NAMALWA (cell line): ENCODE data around the gene AJM1.
"Not testable (repeated sequence)": the region's sequence is repeated elsewhere in the genome, so short reads cannot be mapped to it uniquely, and the experiment has no call there.

Experiments used
- DNase-seq: peaks from one replicate; pipeline ENCODE4 v3.0.0-alpha.2; 2015; ENCODE audit warnings: low spot score

The AJM1 gene

DNA sequence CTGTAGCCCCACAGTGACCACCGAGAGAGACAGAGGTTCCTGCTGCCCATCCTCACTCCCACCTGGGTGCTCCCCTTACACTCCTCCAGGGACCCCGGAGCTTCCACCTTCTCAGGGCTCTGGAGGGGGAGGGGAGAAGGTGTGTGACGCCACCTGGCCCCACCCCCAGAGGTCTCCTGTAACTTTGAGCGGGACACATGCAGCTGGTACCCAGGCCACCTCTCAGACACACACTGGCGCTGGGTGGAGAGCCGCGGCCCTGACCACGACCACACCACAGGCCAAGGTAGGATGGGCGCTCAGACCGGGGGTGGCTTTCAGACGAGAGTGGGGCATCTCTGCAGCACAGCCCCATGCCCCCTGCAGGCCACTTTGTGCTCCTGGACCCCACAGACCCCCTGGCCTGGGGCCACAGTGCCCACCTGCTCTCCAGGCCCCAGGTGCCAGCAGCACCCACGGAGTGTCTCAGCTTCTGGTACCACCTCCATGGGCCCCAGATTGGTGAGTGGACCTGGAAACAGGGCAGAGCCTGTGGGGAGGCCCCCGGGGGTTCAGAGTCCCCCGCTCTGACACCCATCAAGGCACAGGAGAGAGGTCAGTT is 14.4 kb downstream of the AJM1 start:
- DNase-seq = no peak

DNA sequence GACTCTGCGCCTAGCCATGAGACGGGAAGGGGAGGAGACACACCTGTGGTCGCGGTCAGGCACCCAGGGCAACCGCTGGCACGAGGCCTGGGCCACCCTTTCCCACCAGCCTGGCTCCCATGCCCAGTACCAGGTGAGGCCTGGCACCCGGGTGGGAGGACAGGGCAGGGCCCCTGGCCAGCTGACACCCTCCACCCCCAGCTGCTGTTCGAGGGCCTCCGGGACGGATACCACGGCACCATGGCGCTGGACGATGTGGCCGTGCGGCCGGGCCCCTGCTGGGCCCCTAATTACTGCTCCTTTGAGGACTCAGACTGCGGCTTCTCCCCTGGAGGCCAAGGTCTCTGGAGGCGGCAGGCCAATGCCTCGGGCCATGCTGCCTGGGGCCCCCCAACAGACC is 14.9 kb downstream of the AJM1 start:
- DNase-seq = no peak

DNA sequence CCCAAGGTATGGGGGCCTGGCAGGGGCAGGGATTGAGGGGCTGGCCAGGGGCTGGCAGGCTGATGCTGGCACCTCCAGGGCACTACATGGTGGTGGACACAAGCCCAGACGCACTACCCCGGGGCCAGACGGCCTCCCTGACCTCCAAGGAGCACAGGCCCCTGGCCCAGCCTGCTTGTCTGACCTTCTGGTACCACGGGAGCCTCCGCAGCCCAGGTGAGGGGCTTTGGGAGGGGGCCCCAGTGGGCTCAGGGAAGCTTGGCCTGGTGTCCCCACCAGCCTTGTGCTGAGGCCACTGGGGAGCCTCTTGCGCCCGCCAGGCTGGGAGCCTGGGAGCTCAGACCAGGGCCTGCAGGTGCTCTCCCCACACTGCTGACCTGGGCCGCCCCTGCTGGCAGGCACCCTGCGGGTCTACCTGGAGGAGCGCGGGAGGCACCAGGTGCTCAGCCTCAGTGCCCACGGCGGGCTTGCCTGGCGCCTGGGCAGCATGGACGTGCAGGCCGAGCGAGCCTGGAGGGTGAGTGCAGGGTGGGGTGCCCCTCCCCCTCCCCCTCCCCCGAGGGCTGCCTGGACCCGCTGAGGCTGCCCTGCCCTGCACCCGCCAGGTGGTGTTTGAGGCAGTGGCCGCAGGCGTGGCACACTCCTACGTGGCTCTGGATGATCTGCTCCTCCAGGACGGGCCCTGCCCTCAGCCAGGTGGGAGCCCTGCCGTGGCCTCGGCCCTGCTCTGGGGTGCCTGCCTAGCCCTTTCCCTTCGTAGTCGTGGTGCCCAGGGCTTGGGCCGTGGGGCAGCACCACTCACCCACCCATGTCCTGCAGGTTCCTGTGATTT is 15.5 kb downstream of the AJM1 start:
- no peak for DNase-seq

DNA sequence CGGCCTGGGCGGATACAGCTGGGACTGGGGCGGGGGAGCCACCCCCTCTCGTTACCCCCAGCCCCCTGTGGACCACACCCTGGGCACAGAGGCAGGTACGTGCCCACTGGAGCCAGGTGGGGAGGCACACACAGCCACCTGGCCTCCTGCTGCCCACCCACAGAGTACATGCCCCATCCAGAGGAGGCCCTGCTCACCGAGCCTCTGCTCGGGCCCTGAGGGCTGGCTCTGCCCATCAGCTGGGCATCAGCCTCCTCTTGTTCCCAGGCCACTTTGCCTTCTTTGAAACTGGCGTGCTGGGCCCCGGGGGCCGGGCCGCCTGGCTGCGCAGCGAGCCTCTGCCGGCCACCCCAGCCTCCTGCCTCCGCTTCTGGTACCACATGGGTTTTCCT is 16.2 kb downstream of the AJM1 start:
- DNase-seq = no peak

DNA sequence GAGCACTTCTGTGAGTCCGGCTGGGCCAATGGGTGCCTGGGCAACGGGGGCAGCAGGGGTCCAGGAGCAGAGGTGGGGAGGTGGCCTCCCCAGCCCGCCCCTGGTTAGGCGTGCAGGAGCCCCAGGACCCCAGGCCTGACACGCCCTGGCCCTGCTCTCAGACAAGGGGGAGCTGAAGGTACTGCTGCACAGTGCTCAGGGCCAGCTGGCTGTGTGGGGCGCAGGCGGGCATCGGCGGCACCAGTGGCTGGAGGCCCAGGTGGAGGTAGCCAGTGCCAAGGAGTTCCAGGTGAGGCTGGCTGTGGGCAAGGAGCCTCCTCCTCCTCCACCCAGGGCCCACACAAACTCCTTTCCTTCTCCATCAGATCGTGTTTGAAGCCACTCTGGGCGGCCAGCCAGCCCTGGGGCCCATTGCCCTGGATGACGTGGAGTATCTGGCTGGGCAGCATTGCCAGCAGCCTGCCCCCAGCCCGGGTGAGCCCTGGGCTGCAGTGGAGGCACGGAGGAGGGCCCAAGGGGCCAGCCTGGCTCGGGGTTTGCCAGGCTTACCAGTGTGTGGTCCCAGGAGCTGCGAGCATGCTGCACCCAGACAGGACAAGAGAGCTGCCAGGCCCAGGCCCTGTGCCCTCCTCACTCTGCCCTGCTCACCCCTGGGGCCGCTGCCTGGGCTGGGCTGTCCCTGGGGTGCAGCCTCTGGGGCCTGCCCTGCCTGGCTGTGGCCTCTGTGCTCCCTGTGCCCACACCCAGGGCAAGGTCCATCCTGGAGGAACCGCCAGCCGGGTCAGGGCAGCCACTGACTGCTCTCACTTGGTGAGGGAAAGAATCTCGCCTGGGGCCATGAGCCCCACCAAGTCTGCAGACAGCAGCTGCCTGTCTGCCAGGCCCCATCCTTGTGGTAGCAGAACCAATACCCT is 16.8 kb downstream of the AJM1 start:
- no peak for DNase-seq

DNA sequence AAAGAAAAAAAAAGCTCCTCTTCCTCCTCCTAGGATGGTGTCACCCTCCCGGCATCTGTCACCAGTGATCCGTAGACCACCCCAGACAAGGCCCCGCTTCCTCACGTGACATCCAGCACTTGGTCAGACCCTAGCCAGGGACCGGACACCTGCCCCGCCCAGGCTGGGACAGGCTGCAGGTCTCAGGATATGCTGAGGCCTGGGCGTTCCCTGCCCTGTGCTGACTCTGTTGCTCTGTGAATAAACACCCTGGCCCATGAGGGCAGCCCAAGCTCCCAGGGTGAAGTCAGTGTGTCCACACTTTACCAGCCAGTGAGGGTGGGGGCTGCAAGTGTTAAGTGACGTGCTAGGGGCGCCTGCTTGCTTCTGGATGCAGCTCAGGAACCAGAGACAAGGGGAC is 18.3 kb downstream of the AJM1 start:
- DNase-seq = no peak

DNA sequence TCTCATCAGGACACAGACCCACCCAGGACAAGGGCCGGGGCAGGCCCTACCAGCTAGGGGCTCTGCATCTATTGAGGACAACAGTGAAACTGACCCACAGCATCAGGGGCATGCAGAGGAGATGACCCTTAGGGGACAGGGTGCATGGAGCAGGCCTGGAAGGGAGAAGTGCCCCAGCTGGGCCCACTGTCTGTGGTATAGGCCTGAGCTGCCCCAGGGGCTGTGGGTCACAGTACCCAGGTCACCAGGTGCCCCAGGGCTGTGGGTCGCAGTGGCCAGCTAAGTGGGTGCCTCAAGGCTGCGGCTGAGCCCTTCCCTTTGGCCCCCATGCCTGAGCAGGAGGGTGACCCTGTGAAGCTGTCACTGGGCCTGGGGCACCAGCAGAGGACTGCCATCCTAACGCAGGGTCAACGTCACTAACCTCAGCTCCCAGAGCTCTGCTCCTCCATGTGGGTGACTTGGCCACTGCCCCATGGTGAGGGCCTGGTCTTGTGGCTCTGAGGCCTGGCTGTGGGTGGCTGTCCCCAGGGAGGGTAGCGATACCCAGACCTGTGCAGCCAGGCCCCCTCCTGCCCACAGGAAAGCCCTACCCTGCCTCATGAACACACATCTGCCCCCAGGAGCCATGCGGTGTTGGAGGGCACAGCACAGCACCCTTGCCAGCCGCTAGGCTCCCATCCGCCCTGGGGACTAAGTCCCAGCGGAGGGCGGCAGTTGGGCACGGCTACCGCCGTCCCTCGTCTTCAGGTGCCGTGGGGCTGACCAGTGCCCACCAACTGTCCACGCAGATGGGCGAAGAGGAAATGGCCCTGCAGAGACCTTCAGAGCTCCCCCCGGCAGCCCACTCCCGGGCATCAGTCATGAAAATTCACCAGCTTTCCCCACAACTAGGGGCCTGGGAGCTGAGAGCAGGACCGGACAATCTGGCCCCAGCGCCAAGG is 18.9 kb downstream of the AJM1 start:
- DNase-seq = no peak

DNA sequence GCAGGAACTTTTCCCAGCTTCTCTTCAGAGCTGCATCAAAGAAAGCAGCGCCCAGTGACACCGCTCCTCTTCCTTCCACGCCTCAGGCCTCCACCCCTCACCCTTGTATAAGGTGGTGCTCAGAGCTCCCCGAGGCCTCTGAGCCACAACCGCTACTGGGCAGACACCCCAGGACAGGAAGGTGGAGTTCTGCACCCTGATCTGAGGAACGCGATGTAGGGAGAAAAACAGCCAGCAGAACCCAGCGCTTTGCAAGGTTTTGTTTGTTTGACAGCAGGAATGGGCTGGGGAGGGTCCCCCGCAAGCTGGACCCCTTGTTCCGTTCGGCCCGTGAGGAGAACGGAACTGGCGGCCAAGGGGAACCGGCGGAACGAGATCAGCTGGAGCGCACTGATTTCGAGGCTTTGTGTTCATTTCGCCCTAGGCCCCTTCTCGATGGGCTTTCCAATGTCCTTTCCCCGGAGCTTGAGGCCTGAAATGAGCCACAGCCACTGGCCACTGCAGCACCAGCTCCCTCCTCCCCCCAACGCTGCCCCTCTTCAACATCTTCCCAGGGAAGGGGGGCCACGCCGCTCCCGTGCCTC is 19.7 kb downstream of the AJM1 start:
- DNase-seq = no peak

DNA sequence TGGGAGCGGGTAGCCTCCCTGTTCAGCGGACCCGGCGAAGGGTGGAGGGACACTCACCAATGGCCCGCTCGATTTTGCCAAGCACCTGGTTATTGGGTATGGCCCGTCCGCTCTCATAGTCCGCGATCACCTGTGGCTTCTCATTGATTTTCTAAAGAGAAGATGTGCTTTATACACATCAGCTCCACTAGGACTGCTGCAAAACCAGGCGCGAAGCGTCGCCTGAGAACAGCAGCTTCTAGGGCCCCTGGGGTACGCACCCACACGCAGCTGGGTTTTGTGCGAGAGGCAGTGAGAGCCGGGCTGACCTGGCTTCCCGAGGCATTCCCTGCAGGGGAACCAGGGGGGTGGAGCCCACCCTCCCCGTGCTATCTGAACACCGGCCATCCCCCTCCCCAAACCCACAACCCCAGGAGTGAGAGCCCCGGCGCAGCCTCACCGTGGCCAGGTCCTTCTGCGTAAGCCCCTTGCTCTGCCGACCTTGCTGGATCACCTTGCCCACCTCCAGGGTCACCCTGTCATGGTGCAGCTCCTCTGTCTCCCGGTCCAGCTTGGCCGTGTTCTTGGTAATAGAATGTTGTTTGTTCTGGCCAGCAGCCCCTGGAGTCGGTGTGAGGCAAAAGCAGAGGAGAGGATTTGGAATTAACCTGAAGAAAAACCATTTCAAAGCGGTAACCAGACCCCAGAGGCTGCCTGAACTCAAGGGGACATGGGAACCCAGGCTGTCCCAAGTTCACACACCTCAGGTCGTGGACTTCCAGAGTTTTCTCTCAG is 20.8 kb downstream of the AJM1 start:
- DNase-seq = no peak

DNA sequence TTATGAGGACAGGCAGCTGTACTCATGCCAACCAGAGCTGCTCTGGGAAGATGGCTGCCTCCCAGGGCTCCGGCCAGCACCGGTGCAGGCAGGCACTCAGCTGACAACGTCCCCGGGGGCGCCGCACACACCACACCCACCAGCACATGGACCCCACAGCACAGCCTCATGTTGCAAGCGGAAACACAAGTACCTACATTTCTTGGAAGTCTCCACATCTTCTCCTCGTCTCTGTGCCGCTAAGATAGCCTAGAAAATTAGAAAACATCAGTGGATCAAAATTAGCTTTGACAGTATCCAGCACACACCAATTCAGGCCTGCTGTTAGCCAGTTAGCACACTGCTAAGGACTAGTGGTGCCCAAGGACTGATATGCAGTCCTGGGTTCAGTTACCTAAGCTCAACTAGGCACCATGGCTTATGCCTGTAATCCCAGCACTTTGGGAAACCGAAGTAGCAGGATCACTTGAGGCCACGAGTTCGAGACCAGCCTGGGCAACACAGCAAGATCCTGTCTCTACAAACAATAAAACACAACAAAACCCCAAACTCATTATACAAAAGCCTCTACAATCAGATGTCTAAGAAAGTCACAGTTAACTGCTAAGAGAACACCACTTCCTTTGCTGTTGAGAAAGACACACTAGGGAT is 21.5 kb downstream of the AJM1 start:
- no peak for DNase-seq

DNA sequence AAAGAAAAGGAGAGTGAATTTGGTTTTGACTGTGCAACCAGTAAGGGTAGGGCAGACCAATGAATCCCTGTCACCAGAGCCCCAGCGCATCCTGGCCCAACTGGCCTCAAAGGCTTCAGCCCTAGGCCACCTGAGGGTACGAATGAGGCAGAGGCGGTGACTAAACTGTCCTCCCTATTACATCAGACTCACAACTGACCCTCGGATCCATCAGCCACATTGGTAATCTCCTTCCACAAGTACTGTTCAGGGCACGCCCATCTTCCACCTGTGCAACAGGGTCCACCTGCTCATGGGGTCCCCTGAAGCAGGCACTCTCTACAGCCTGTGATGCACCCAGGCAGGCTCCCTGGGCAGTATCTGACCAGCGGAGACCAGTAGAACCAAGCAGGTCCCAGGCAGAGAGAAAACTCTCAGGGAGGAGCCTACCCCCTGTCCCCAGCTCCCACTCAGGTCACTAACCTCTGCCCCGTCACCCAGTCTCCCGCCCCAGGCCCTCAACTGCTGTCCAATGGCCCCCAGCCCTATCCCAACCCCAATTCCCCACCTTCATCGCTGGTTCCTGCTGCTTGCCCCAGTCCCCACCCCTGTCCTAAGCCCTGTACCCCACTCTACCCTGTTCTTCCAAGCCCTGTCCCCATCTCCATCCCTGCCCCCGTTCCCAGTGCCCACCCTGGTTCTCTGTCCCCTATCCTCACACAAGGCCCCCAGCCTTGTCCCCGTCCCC is 22.9 kb downstream of the AJM1 start:
- DNase-seq = no peak

DNA sequence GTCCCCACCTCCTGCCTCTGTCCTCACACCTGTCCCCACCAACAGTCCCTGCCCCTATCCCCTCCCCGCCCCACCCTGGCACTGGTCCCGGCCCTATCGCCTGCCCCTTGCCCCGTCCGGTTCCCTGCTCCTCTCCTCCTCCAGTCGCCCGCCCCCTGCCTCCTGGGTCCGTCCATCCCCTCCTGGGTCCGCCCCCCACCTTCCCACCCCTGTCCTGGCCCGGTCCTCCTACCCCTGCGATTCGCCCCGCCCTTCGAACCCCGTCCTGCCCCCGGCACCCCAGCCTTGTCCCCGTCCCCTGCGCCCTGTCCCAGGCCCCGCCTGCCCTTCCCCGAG is 23.5 kb downstream of the AJM1 start:
- DNase-seq = no peak

DNA sequence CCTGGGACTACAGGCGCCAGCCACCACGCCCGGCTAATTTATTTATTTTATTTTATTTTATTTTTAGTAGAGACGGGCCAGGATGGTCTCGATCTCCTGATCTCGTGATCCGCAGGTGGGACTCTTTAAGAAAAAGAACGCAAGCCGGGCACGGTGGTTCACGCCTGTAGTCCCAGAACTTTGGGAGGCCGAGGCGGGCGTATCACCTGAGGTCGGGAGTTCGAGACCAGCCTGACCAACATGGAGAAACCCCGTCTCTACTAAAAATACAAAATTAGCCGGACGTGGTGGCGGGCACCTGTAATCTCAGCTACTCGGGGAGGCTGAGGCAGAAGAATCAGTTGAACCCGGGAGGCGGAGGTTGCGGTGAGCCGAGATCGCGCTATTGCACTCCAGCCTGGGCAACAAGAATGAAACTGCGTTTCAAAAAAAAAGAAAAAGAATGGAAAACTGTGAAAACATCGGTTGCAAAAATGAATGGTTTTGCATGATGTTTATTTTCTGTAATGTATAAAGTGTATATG is 24.7 kb downstream of the AJM1 start:
- not testable (repeated sequence) for DNase-seq

DNA sequence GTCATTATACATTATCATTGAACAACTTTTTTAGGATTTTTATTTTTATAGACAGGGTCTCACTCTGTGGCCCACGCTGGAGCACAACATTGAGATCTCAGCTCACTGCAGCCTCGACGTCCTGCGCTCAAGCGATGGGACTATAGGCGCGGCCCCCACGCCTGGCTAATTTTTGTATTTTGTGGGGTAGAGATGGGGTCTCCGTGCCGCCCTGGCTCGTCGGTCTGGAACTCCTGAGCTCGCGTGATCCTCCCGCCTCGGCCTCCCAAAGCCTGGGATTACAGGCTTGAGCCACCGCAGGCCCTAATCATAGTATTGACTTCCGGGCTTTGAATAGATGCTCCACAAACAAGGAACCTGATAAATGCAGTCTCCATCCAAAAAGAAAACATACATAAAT is 25.2 kb downstream of the AJM1 start:
- no peak for DNase-seq

DNA sequence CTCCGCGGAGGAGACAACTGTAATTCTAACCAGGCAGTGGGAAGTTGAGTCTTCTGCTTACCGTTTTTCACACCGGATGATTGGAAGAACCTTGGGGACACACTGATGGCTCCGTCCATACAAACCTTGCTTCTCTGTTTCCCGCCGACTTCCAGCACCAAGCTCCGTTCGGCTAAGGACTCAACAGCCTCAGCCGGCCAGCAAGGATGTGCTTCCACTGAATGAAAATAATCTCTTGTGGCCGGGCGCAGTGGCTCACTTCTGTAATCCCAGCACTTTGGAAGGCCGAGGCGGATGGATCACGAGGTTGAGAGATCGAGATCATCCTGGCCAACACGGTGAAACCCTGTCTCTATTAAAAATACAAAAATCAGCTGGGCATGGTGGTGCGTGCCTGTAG is 25.6 kb downstream of the AJM1 start:
- no peak for DNase-seq

DNA sequence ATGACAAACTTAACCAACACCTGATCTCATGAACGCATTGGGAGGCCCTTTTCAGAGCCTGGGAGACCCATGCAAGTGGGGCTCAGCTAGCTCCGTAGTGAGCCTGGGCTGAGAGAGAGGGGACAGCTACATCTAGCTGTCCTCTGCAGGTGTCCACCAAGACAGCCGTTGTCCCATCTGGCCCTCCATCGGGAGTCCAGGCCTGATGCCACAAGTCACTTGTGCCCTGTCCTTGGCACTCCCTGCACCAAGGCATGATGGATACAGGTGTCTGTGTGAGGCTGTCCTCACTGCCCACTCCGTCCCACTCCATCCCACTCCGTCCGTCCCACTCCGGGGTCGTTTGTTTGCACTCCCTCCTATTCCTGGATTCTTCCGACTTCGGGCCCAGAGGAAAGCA is 26.4 kb downstream of the AJM1 start:
- DNase-seq = no peak

DNA sequence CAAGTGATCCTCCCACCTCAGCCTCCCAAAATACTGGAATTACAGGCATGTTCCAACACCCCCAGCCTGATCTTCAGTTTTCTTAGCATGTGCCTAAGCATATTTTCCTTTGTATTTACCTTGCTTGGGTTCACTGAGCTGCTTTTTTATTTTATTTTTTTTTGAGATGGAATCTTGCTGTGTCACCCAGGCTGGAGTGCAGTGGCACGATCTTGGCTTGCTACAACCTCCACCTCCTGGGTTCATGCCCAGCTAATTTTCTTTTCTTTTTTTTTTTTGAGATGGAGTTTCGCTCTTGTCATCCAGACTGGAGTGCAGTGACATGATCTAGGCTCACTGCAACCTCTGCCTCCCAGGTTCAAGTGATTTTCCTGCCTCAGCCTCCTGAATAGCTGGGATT is 27.3 kb downstream of the AJM1 start:
- DNase-seq = not testable (repeated sequence)

DNA sequence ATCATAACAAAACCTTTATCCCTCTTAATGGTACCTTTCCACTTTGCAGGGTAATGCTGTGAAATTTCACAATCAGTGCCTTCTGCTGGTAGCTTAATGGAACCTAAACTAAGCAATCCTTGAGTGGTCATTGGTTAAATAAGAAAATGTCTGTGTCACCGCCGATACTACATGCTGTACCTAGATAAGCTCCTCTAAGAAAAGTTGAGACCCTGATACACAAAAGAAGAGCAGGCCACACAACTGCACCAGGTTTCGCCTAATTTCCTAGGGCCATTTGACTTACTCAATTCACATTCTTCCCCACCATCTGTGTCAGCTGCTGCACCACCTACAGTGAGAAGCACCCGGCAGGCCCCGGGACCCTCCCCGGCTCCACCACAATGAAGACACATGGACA is 32.9 kb downstream of the AJM1 start:
- DNase-seq = no peak

DNA sequence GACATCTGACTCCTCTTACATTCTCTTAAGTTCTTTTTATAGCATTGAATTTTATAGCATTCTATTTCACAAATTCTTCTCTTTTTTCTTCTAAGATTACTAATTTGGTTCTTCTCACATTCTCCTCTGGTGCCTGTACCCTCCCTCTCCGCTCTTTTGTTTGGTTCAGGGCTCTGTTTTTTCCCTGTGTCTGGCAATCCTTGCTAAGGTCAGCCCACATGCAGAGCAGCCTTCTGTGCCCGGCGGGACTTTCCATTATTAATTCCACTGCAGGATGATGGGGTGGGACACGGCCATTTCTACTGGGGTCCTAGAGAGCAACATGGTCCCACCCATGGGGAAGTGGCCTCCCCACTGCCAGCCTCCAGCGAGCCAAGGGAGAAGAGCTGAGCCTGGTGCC is 34.2 kb downstream of the AJM1 start:
- no peak for DNase-seq
